DMS114 treated with DMSO at 0.1 percent for 48 hours (cell line): ENCODE measurements around the gene ISG20.
"Not testable (repeated sequence)": the region's sequence is repeated elsewhere in the genome, so short reads cannot be mapped to it uniquely, and the experiment has no call there.

Experiments used
- DNase-seq: peaks from one replicate; lab custom pipeline; 2025; ENCODE audit not compliant: unreplicated experiment; lab: John Stamatoyannopoulos, UW

ISG20 gene

GRCh38 chr15:88618686-88619085 is 20.1 kb upstream of the ISG20 start:
- DNase-seq = no peak

- DNase-seq = no peak
These were observed 19.0 kb upstream of the ISG20 start for GRCh38 chr15:88619796-88620195.

GRCh38 chr15:88620995-88621772 is 17.6 kb upstream of the ISG20 start, which contains the start of gene AEN:
Gene AEN (plus strand): TSS chr15:88621340. CDS start chr15:88626210, 4,870 bp downstream.
- DNase-seq = peak; percentile 97

DNA sequence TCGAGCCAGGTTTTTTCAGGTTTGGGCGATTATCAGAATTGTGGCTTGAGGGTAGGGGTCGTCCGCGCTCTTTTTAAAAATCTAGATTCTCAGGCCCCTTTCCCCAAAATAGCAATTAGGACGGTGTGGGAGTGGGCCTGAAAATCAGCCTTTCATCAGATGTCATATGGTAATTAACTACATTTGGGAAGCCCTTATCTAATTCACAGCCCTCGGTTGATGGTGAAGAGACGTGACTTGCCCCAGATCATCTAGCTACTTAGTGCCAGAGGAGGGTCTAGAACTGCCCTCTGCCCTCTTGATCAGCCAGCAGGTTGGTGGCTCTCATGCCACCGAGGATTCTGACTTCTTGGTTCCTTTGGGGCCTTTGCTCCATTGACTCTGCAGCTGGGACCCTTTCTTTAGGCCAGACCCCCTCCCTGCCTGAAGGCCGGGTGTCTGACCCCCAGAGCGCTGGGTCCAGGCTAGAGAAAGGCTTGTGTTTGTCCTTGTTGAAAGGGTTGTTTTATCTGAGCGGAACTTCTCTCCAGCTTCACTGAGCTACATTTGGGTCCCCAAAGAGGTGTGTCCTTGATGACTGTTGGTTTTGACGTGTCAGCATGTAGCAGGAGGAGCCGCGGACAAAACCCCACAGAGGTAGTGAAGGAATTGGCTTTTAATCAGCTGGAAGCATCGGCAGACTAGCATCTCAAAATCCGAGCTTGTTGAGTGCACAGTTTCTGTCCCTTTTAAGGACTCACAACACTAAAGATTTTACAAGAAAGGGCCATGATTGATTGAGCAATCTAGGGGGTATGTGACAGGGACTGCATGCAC is 16.8 kb upstream of the ISG20 start:
- no peak for DNase-seq

DNA sequence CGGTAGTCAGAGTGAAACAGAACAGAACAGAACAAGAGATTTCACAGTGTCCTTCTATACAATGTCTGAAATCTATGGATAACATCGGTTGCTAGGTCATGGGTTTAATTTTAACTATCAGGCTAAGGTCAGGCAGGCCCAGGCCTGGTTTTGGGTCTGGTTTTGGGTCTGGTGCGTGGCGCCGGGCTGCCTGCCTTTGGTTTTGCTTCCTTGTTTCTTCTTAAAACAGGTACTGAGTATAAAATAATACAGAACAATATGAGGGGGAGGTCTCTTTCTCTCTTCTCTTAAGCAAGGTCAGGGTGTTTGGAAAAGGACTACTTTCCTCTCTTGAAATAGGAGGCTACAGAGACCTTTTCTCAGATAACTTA is 16.2 kb upstream of the ISG20 start:
- DNase-seq = no peak

DNA sequence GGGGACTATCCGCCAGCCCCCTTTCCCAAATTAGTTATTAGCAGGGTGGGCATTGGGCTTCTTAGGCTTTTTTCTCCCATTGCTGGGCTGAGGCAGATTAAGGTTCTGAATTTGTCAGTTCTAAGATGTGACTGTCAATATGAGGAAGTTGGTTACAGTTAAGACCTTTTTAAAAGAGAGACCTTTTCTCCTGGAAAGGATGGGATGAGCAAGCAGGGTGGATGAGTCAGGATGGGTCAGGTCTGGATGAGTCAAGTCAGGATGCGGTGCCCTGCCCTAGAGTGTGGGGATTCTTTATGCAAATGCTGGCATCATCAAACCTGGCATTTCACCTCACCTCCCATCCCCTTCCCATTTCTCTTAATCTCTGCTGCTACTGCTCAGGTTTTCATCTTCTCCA is 15.8 kb upstream of the ISG20 start:
- no peak for DNase-seq

DNA sequence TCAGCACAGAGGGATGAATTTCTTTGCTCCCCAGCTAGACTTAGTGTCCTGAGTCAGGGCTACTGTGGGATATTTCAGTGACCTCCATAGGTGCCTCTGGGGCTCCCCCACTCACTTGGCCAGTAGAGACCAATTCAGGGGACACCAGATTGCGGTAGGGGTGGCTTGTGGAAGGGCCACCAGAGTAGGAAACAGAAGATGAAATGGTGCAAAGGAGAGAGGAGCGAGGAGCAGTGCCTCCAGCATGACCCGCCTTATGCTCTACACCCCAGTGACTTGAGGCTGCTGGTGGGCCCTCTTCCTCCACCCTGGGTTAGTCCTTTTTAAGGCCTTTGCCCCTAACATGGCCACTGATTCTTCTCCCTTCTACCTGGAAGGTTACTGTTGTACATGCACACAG is 15.2 kb upstream of the ISG20 start:
- DNase-seq = no peak

- DNase-seq = no peak
These were observed 14.5 kb upstream of the ISG20 start for GRCh38 chr15:88624156-88624970.

GRCh38 chr15:88624971-88625490 is 13.8 kb upstream of the ISG20 start:
- DNase-seq = no peak

GRCh38 chr15:88625943-88626741 is 12.7 kb upstream of the ISG20 start:
- DNase-seq = no peak

GRCh38 chr15:88627463-88627862 is 11.4 kb upstream of the ISG20 start:
- no peak for DNase-seq

GRCh38 chr15:88628018-88628654 is 10.7 kb upstream of the ISG20 start:
- DNase-seq = no peak

DNA sequence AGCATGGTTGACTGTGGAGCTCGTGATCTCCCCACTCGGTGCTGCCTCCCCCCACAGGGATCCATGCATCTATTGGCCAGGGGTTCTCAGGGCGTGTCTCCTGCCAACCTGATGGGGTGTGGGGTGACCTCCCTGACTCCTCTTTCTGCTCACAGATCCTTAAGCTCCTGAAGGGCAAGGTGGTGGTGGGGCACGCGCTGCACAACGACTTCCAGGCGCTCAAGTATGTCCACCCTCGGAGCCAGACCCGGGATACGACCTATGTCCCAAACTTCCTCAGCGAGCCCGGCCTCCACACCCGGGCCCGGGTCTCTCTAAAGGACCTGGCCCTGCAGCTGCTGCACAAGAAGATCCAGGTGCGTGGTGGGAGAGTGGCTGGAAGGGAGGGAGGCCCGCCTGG is 9.7 kb upstream of the ISG20 start:
- DNase-seq = no peak

GRCh38 chr15:88630141-88630721 is 8.6 kb upstream of the ISG20 start:
- DNase-seq = no peak

- no peak for DNase-seq
These were observed 7.9 kb upstream of the ISG20 start for GRCh38 chr15:88630798-88631463.

GRCh38 chr15:88631464-88632028 is 7.3 kb upstream of the ISG20 start:
- no peak for DNase-seq

- not testable (repeated sequence) for DNase-seq
These were observed 6.0 kb upstream of the ISG20 start for GRCh38 chr15:88632797-88633196.

DNA sequence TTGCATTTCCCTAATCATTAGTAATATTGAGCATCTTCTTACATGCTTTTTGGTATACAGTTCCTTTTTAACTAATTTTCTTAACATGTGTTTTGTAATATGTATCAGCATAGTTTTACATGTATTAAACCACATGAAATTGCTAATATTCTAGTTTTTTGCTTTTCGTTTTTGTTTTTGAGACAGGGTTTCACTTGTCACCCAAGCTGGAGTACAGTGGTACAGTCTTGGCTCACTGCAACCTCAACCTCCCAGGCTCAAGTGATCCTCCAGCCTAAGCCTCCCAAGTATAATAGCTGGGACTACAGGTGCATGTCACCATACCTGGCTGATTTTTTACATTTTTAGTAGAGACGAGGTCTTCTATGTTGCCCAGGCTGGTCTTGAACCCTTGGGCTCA is 4.4 kb upstream of the ISG20 start:
- DNase-seq = no peak

- no peak for DNase-seq
These were observed 3.5 kb upstream of the ISG20 start for GRCh38 chr15:88635318-88635717.
